Measurements from ENCODE around the gene ARHGEF26.

Gene ARHGEF26

DNA sequence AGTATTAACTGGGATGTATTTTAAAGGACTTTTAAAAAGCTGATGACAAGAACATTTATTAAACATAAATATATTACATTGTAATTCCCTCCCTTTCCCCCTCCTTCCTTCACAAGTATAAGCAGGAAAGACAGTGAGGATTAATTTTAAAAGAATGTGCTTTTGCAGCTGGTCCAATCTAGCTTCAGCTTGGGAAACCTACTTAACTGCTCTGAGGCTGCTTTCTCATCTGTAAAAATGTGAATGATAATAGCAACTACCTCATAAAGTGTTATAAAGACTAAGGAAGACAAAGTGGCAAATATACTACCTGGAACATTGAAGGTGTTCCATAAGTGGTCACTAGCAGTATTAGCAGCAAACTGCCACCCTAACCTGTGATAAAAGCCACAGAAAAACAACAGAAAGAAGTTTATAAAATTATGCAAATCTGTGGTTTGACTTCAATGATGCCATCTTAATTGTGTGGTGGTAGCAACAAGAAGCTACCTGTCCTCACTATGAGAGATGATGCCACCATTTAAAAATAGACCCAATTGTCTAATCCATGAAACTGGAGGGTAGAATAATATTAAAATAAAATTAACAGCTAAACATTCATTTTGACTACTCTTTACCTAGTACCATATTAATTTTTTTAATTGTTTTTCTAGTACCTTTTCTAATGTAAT lies 183.1 kb downstream of the ARHGEF26 start:
- TF ChIP-seq POLR2AphosphoS5 (IDR thresholded peaks at IDR 0.05; ENCODE audit: low read depth) (no peak), SPI1 (IDR thresholded peaks at IDR 0.05; ENCODE audit: borderline replicate concordance, low read depth) (no peak), GABPA (IDR thresholded peaks at IDR 0.05; ENCODE audit: low read depth) (no peak)
- TF ChIP-seq, protein P1, sequence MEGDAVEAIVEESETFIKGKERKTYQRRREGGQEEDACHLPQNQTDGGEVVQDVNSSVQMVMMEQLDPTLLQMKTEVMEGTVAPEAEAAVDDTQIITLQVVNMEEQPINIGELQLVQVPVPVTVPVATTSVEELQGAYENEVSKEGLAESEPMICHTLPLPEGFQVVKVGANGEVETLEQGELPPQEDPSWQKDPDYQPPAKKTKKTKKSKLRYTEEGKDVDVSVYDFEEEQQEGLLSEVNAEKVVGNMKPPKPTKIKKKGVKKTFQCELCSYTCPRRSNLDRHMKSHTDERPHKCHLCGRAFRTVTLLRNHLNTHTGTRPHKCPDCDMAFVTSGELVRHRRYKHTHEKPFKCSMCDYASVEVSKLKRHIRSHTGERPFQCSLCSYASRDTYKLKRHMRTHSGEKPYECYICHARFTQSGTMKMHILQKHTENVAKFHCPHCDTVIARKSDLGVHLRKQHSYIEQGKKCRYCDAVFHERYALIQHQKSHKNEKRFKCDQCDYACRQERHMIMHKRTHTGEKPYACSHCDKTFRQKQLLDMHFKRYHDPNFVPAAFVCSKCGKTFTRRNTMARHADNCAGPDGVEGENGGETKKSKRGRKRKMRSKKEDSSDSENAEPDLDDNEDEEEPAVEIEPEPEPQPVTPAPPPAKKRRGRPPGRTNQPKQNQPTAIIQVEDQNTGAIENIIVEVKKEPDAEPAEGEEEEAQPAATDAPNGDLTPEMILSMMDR (IDR thresholded peaks at IDR 0.05; ENCODE audit: insufficient read depth, low read length), result no peak
- TF ChIP-seq, protein P2, sequence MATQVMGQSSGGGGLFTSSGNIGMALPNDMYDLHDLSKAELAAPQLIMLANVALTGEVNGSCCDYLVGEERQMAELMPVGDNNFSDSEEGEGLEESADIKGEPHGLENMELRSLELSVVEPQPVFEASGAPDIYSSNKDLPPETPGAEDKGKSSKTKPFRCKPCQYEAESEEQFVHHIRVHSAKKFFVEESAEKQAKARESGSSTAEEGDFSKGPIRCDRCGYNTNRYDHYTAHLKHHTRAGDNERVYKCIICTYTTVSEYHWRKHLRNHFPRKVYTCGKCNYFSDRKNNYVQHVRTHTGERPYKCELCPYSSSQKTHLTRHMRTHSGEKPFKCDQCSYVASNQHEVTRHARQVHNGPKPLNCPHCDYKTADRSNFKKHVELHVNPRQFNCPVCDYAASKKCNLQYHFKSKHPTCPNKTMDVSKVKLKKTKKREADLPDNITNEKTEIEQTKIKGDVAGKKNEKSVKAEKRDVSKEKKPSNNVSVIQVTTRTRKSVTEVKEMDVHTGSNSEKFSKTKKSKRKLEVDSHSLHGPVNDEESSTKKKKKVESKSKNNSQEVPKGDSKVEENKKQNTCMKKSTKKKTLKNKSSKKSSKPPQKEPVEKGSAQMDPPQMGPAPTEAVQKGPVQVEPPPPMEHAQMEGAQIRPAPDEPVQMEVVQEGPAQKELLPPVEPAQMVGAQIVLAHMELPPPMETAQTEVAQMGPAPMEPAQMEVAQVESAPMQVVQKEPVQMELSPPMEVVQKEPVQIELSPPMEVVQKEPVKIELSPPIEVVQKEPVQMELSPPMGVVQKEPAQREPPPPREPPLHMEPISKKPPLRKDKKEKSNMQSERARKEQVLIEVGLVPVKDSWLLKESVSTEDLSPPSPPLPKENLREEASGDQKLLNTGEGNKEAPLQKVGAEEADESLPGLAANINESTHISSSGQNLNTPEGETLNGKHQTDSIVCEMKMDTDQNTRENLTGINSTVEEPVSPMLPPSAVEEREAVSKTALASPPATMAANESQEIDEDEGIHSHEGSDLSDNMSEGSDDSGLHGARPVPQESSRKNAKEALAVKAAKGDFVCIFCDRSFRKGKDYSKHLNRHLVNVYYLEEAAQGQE (IDR thresholded peaks at IDR 0.05; ENCODE audit: insufficient replicate concordance, low read depth), result no peak
- H3K4me3 ChIP-seq (replicated peaks; ENCODE audit: insufficient read depth, low read length), result no peak overlapping the region
- no peak for DNase-seq (ENCODE audit: low read depth in 1 of 2, low spot score in 1 of 2)
- no peaks in the 10 kb centered on the region for H3K27me3 ChIP-seq (ENCODE audit: insufficient read depth, poor library complexity, severe bottlenecking)
- no peak overlapping the region for H3K27ac ChIP-seq (replicated peaks)

DNA sequence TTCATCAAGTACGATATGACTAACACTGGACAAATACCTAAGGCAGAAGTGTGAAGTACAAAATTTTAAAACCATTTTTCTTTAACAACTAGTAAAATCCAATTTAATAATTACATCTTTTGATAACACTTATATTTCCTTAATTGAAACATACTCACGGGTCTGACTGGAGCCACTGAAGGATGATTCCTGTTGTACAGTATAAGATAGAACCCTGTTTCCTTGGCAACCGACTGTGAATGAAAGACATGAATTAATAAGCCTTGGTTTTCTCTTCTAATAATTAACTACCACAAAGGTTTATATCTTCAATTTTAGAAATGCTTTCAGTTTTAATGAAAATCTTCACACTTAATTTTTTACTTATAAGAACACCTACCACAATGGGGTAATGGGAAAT lies 183.7 kb downstream of the ARHGEF26 start:
- no peak overlapping the region for H3K4me3 ChIP-seq (replicated peaks; ENCODE audit: insufficient read depth, low read length)
- H3K27me3 ChIP-seq (ENCODE audit: insufficient read depth, poor library complexity, severe bottlenecking), result no peaks in the 10 kb centered on the region
- no peak for DNase-seq (ENCODE audit: low read depth in 1 of 2, low spot score in 1 of 2)
- TF ChIP-seq, protein P1 (IDR thresholded peaks at IDR 0.05; ENCODE audit: insufficient read depth, low read length), result no peak
- TF ChIP-seq, protein P2 (IDR thresholded peaks at IDR 0.05; ENCODE audit: insufficient replicate concordance, low read depth), result no peak
- TF ChIP-seq SPI1 (IDR thresholded peaks at IDR 0.05; ENCODE audit: borderline replicate concordance, low read depth) (no peak), GABPA (IDR thresholded peaks at IDR 0.05; ENCODE audit: low read depth) (no peak), POLR2AphosphoS5 (IDR thresholded peaks at IDR 0.05; ENCODE audit: low read depth) (no peak)
- H3K27ac ChIP-seq (replicated peaks), result no peak overlapping the region

DNA sequence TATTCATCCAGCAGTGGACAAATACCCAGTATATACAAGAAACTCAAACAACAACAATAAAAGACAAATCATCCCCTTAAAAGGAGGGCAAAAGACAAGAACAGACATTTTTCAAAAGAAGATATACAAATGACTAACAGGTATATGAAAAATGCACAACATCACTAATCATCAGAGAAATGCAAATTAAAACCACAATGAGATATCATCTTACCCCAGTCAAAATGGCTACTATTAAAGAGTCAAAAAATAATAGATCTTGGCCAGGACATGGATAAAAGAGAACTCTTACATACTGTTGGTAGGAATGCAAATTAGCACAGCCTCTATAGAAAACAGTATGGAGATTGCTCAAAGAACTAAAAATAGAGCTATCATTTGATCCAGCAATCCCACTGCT lies 186.2 kb downstream of the ARHGEF26 start:
- DNase-seq (ENCODE audit: low read depth in 1 of 2, low spot score in 1 of 2), result no peak
- H3K27me3 ChIP-seq (ENCODE audit: insufficient read depth, poor library complexity, severe bottlenecking), result no peaks in the 10 kb centered on the region
- H3K4me3 ChIP-seq (replicated peaks; ENCODE audit: insufficient read depth, low read length), result no peak overlapping the region
- no peak for TF ChIP-seq SPI1 (IDR thresholded peaks at IDR 0.05; ENCODE audit: borderline replicate concordance, low read depth)
- TF ChIP-seq, protein P1 (IDR thresholded peaks at IDR 0.05; ENCODE audit: insufficient read depth, low read length), result no peak
- TF ChIP-seq, protein P2 (IDR thresholded peaks at IDR 0.05; ENCODE audit: insufficient replicate concordance, low read depth), result no peak
- no peak for TF ChIP-seq GABPA (IDR thresholded peaks at IDR 0.05; ENCODE audit: low read depth)
- TF ChIP-seq POLR2AphosphoS5 (IDR thresholded peaks at IDR 0.05; ENCODE audit: low read depth), result no peak
- no peak overlapping the region for H3K27ac ChIP-seq (replicated peaks)

Measured in HL-60 (cell line).